Limb (tissue), 2 donors: ENCODE data around the gene NARF.
"Not testable (repeated sequence)": the region's sequence is repeated elsewhere in the genome, so short reads cannot be mapped to it uniquely, and the experiment has no call there.

Experiments
- DNase-seq, 2 donors: peaks; one replicate each; pipeline ENCODE4 v3.0.0-alpha.2; 2016; ENCODE audit errors: extremely low spot score in 2 of 2

The NARF gene

GRCh38 chr17:82529914-82530300 lies 71.4 kb downstream of the NARF start:
- no peak for DNase-seq

- DNase-seq, result no peak
Observed at GRCh38 chr17:82531431-82531881, 72.9 kb downstream of the NARF start.

GRCh38 chr17:82534401-82534812 lies 75.9 kb downstream of the NARF start:
- DNase-seq, result no peak

DNA sequence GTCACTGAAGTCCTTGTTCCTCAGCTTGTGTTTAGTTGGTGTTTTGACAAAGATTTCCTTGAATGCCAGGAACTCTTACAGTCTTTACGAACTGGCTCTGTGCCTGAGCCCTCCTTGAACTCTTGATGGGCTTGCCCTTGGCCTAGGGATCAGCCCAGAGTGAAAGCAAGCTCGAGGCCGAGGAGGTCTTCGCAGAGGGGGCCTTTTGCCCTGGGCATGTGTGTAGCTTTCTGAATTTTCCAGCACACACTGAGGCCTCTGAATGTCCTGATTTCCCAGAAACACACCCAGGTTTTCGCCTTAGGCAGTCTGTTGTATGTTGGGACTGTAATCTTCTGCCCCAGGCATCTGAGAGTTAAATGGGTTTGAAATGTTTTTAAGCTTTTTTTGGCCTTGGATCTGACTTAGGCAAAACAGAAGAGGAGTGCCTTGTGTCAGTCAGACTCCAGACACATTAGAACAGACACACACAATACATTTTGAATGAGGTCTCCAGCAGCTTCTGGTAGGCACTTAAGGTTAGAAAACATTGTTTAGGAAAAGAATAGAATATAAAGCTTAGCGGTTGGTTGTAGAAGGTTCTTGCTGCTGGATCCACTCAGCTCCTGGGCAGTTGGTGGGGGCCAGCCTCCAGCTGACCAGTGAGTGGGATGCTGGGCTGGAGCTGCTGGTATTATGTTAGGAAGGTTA lies 78.1 kb downstream of the NARF start:
- DNase-seq, result no peak

- DNase-seq, result not testable (repeated sequence)
Observed at GRCh38 chr17:82537228-82537627, 78.7 kb downstream of the NARF start.

DNA sequence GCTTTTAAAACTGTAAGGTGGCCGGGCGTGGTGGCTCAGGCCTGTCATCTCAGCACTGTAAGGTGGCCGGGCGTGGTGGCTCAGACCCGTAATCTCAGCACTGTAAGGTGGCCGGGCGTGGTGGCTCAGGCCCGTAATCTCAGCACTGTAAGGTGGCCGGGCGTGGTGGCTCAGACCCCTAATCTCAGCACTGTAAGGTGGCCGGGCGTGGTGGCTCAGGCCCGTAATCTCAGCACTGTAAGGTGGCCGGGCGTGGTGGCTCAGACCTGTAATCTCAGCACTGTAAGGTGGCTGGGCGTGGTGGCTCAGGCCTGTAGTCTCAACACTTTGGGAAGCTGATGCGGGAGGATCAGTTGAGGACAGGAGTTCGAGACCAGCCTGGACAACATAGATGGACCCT lies 80.5 kb downstream of the NARF start:
- DNase-seq, result not testable (repeated sequence)
